DMS 273 (cell line): ENCODE data around the gene NOTUM.
"Not testable (repeated sequence)": the region's sequence is repeated elsewhere in the genome, so short reads cannot be mapped to it uniquely, and the experiment has no call there.

ENCODE experiments used
- DNase-seq: peaks from one replicate; lab custom pipeline; 2025; ENCODE audit not compliant: unreplicated experiment; lab: John Stamatoyannopoulos, UW

Gene NOTUM

DNA sequence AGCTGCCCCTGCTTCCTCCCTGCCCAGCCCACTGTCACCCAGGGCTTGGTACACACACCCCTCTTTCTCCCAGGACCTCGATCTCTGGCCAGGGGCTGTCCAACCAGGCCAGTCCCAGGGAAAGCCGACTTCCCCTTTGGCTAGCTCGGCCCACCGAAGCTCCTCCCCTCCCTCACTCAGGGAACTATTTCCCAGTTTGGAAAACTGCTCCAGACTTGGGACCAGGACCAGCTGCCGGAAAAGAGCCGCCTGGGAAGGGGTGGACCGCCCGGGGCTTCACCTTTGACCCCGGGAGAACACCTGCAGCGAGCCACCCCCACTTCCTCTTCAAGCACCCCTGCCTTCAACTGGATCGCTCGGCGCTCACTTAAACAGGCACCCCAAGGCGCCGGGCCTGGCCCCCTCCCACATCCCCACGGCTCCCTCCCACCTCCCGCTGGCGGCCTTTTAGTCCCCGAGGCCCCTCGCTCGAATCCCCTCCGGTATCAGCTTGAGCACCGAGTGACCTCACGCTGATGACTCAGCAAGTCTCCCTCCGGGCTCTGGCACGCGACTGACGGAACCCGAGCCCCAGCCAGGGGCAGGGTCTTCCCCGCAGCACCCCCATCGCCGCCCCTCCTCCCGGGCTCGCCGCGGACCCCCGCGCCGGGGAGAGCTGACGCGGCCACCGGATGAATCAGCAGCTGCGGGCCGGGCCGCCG is 34.4 kb downstream of the NOTUM start:
- DNase-seq: peak; percentile 78

DNA sequence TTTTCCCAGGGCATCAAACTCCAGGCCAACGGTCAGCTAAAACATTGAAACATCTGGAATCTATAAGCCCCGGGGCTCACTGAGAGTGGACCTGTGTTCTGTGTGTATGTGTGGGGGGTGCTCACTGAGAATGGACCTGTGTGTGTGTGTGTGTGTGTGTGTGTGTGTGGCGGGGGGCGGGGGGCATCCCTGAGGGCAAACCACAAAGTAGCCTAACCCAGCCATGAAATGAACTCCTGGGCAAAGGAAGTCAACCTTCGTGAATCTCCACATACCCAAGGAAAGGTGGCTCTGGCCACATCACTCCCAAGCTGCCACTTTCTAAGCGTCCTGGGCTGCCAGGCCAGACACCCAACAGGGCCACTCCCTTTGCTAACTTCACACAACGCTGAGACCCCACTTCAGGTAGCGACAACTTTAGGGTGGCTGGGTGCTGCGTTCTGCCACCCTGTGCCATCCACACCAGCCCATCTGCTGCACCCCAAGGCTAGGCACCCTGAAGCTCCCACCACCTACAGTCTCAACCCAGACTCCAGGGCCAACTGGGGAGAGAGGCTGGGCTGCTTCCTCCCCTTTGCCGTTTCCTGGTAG is 35.0 kb downstream of the NOTUM start:
- DNase-seq: no peak

DNA sequence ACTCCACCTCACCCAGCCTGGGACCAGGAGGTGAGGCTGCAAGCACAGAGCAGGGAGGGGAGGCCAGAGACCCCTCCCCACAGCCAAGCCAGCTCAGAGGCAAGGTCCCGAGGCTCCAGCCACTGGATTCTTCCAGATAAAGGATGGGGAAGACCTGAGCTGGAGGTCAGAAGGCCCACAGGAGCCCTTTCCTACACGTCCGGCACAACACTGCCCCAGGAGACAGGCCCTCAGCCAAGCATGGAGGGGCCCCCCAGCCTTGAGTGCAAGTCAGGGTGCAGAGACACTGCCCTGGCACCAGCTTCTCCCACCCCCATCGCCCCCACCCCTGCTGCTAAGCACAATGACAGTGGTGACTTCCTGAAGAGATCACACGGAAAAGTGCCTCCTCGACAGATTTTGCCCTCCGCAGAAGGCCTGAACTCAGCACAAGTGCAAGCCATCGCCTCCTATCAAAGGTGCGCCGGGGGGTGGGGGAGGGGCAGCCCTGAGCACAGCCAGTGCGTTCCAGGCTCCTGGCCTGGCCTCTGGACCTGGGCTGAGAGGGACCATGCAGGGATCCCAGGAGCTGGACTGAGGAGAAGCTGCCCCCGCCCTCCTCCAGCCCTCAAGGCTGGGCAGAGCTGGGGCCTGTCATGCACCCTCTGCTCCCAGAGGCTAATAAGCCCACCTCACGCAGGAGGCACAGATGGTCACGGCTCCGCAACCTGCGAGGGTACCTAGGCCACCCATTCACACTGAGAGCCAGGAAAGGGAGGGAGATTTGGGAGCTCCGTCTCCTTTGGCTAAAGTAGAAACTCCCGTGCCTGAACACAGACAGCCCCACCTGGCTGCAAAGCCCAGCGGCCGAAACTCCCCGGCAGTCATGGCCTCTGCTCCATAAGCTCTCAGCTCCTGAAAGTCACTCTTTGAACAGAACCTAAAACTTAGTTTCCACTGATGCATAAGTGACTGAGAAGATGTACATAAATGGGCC is 36.1 kb downstream of the NOTUM start:
- no peak for DNase-seq

DNA sequence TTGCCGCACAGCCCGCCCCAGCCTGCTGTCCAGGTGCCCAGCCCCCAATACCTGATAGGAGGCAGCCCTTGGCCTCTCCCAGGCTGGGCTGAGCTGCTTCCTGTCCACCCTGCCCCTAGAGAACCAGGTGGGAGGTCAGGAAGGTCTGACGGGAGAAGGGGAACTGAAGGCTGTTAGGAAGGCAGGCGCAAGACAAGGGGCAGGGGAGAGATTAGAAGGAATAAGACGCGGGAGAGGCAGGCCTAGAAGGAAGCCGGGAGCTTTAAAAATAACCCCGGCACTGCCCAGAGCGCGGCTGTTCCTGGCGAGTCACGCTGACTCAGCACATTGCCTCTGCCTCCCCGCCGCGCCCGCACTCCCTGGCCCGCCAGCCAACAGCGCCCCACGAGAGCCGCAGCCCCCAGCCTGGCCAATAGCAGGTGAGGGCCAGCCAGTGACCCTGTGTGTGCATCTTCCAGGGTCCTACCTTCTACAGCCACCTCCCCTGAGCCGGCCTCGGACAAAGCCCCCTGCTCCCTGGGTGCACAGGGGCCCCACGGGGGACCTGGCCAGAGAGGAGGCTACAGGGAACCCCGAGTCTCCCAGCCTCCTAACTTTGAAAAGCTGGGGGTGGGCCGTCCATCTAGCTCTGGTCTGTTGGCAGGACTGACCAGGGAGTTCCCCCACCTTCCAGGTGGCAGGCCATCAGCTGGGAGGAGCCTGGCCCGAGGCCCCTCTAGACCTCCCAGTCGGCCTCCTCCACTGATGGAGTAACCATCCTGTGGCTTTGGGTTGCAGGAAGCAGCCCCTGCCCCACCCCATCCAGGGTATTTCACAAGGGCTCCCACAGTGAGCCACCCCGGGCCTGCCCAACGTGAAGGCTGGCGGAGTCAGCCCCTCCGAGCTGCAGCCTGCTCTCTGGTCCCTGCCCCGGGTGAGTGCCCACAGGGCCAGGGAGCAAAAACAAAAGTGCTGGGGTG is 37.4 kb downstream of the NOTUM start:
- peak; percentile 81 for DNase-seq

DNA sequence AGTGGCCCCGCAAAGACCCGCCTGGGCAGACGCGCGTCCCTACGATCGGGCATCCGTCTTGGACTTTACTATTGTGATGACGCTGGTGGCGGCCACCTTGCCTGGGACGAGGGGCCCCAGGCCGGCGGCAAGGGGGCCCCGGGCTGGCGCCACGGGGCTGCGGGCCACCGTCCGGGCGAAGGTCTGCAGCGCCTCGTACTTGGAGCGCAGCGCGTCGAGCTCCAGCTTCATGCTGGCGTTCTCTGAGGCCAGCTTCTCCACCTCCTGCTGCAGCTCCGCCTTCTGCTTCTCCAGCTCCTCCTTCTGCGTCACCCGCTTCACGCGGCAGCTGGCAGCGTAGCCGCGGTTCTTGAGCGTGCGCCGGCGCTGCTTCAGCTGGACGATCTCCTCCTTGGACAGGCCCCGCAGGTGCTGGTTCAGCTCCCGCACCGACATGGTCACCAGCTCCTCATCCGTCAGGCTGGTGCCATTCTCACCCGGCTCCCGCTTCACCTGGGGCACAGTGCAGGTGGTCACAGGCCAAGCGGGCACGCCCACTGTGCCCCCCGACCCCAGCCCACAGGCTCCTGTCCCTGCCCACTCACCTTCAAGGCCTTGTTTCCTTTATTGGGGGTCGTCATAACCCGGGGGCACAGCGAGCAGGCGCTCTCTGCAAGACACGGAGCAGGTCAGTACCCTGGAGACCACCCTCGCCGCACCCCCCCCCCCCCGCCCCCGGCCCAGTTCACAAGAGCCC is 38.3 kb downstream of the NOTUM start:
- no peak for DNase-seq

DNA sequence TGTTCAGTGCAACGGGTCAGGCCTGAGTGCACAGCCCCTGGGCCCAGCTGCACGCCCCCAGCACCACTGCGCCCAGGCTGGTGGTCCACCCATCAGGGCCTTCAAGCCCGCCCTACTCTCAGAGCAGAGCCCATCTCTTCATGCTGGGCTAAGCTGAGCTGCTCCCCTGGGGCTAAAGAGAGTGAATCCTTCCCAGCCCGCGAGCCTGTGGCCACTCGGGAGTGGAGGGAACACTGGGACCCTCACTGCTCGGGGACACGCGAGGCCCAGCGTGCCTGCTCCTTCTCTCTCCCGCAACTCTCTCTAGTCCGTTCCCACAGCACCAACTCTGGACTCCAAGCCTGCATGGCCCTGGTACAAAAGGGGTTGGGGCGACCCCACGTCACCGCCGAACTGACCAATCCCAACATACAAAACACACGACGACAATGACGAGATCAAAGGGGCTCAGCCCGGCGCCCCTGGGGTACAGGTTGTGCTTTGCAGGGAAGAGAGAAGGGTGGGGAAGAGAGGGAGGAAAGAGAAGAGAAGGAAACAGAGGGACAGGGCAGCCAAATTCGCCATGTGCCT is 38.9 kb downstream of the NOTUM start:
- no peak for DNase-seq

DNA sequence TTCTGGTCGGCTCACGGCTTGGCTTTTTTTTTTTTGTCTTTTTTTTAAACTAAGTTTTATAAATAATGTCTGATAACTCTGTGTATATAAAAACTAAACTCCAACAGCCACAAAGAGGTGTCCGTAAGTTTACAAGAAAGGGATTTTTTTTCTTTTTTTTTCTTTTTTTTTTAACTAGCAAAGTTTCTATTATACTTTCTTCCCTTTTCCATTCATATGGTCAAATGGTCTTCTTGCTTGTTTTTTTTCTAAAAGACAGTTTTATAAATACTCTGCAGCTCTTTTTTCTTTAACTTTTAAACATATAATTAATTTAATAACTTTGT is 39.5 kb downstream of the NOTUM start:
- no peak for DNase-seq

DNA sequence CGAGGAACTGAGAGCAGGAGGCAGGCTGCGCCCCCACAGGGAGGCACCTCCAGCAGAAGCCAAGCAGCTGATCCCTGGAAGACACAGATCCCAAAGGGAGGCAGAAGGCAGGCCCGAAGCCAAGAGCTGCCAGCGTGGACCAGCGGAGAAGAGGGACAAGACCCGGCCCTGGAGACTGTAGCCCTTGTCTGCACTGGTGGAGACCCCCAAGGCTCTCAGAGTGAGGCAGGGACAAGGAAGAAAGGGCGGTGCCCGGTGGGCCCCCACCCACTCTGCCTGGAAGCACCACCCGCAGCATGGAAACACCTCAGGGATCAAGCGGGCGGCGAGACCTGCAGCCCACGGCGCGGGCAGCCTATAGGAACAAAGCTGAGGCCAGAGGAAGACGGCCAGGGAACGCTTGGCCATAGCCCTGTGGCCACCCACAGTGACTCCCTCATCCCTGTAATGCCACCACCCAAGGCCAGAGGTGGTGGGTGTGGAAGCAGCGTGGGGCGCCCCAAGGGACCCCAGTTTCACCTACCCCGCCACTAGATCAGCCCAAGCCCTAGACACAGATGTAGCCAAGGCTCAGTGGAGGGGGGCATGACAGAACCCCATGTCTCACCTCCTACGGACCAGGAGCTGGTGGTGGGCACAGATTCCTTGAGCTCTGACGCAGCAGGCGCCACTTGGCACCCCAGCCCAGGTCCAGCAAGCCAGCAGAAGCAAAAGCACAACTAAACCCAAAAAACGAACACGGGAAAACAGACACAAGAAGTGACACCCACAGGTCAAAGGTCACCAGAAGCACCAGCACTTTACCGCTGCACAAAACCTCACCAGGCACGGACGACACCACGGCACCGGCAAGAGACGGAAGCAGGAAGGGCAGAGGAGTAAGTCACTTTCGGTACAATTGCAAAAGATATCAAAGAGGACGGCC is 40.1 kb downstream of the NOTUM start:
- no peak for DNase-seq

DNA sequence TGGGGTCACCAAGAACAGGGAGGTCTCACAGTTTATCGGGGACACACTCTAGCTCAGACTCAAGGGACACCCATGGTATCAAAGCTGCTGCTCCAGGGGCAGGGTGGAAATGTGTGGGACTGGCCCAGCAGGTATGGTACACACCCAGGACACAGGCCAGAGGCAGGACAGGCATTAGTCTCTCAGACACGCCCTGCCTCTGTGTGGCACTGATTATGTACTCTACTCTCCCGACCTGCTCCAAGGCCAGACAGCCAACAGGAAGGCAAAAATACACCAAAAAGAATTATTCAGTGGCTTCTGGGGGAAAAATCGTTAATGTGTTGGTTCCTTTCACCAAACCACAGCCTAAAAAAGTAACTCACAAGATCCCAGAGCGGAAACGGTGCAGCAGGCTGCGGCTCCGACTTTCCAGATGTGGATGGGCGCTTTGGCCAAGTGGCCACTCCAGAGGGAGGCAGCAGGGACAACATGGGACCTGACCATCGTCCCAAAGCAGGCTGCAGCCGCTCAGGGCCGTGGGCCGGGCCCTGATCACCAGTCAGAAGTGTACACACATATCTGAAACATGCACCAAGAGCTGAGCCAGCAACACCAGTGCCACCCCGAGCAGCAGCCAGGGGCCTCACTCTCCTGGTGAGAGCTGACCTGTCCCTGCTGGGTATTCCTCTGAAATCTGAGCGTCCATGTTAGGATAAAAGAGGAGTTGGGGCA is 42.0 kb downstream of the NOTUM start:
- DNase-seq: no peak

DNA sequence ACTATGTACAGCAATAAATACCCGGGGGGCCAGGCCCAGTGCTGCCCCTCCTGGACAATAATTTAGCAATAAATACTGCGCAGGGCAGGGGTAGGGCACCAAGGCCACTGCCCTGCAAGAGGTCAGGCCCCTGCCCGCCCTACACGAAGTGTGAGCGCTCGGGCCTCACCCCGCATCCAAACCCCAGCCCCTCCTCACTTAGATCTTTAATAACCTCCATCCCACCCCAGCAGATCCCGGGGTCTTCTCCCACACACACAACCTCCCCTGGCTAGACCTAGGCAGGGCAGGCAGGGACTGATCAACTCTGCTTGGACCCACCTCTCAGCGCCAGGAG is 42.7 kb downstream of the NOTUM start:
- DNase-seq: not testable (repeated sequence)

DNA sequence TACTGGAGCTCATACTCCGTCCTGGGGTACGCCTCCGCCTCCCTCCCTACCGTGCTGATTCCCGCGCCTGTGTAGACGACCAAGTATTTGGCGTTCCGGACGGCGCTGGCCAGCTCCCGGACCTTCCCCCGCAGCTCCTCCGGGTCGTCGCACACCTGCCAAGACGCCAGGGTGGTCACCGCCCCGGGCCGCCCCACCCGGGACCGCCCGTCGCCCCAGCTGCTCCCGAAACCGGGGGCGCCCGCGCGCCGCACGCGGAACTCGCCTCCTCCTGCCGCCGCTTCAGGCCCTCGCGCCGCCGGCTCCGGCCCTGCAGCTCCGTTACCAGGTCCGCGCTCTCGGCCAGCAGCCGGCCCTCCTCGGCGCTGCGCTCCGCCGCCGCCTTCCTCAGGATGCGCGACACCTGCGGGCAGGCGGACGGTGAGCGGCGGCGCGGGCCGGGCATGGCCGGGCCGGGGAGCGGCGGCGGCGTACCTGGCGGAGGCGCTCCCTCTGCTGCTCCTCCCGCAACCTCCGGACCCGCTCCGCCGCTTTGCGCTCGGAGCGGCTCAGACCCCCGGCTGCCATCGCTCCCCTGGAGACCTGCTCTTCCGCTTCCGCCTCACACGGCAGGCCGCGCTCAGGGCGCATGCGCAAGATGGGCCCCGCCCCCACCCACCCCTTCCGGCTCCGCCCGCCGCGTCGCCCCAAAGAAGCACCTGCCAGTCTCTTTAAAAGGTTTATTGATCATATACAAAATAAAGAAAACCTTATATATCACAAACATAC is 43.2 kb downstream of the NOTUM start, which contains the start of gene SIRT7:
Gene SIRT7 (minus strand): TSS at position 612 of the 768 bp plus-strand sequence. CDS start 45 bp downstream, at position 567.
- DNase-seq: peak; percentile 93

DNA sequence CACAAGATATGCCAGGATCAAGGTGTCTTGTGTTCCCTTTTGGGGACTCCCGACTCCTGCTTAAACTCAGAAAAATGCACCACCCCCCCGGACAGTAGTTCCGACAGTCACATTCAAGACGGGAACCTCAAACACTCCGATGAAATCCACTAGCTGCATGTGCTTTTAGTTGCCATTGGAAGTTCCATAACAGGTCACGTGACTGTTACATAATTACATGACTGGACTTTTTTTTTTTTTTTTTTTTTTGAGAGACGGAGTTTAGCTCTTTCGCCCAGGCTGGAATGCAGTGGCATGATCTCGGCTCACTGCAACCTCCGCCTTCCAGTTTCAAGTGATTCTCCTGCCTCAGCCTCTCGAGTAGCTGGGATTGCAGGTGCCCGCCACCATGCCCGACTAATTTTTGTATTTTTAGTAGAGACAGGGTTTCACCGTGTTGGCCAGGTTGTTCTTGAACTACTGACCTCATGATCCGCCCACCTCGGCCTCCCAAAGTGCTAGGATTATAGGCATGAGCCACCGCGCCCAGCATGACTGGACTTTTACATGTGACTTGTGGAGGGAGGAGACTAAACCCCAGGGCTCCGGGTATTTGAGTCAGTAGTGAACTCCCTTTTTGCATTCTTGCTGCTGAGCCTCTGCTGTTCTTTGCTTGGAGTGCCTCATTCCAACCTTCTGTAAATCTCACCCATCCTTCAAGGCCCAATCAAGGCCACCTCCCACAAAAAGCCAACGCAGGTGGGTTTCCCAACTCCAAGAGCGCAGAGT is 44.6 kb downstream of the NOTUM start:
- DNase-seq: no peak

DNA sequence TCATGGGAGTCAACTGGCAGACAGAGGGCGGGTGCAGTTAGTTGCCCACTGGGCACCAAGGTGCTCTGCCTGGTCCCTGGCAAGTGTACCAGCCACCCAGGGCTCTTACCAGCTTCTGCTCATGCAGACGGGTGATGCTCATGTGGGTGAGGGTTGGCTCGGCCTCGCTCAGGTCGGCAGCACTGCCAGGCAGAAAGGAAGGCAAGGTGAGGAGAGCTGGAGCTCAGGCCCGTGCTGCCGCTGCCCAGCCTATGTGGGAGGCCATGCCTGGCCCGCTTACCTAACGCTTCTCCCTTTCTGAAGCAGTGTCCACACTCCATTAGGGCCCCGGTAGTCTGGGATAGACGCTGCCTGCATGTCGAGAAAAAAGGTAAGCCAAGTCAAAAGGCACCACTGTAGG is 45.7 kb downstream of the NOTUM start:
- no peak for DNase-seq

DNA sequence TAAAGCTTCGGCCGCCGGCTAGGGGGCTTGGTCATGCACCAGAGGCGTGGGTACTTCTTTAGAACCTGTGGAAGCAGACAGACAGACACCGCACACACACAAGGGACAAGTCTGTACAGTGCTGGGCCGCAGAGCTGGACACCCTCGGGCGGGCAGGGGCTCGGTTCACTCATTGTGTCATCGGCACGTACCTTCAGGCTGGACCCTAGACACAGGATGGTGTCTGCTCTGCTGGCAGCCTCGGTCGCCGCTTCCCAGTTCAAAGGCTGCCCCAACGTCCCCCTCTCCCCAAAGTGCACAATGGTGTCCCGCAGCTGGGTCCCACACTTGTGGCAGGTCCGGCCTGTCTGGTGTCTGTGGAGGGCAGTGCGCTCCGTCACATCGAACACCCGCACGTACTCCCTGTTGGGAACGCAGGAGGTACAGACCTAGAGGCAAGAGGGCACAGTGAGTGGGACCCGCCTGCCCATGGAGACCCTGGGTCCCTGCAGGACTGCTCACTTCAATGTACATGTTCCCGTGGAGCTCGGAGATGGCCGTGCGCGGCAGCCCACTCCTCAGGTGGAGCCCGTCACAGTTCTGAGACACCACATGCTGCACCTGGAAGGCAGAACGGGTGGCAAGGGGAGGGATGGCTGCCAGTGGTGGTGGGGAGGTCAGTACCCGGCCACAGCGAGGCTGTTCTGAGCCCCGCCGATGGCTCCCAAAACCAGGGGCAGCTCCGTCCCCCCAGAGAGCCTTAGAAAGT is 46.7 kb downstream of the NOTUM start:
- no peak for DNase-seq

DNA sequence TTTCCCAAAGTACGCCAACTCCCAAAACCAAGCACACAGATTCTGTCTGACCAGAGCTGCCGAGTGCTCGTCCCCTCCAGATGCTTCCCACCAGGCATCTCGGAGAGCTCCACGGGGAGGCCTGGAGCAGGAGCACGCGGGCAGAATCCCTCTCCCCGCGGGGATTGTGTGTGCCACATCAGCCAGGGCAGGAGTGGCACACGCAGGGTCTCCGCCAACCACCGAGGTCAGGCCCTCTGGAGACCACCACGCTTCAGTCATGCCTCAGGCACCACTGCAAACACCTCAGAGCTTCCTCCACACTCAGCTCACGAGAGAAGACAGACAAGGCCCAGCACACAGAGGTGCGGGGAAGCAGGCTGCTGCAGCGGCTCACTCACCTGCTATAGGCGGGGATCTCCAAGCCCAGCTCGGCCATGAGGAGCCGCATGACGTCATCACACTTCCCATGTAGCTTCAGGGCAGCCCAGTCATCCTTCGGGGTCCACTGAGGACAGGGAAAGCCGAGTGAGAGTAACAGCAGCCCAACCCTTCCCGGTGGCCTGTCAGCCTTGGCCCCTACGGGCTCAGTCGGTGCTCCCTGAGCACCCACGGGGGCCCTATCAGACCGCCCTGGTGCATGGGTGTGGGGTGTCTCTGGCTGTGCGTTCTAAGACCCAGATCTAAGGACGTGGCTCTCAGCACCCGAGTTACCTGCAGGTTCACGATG is 47.4 kb downstream of the NOTUM start:
- DNase-seq: no peak
